HEK293 (cell line): ENCODE results near the gene PRR15L.

Experiments
- MEIS1 ChIP-seq: sonication (generic); formaldehyde crosslinking; IDR thresholded peaks from 2 replicates; pipeline ENCODE4 v1.8.1; 2022; ENCODE audit warnings: missing genetic modification reagents, mild to moderate bottlenecking, borderline replicate concordance
- ZBTB20 ChIP-seq: fragments of 450-650 bp; formaldehyde crosslinking; IDR thresholded peaks from 2 replicates; pipeline ENCODE4 v1.5.1; 2016; ENCODE audit warnings: missing biosample characterization, missing genetic modification characterization
- ZNF239 ChIP-seq: fragments of 450-650 bp; formaldehyde crosslinking; IDR thresholded peaks from 2 replicates; pipeline ENCODE4 v1.5.1; 2016; ENCODE audit warnings: missing biosample characterization, missing genetic modification characterization
- TF ChIP-seq, protein P1 (sequence below): fragments of 450-650 bp; formaldehyde crosslinking; IDR thresholded peaks from 2 replicates; pipeline ENCODE4 v1.5.1; 2016; ENCODE audit warnings: missing biosample characterization, missing genetic modification characterization
- TF ChIP-seq, protein P2 (sequence below): fragments of 450-650 bp; formaldehyde crosslinking; IDR thresholded peaks from 2 replicates; pipeline ENCODE4 v1.5.1; 2016; ENCODE audit warnings: missing biosample characterization, missing genetic modification characterization

DNA sequence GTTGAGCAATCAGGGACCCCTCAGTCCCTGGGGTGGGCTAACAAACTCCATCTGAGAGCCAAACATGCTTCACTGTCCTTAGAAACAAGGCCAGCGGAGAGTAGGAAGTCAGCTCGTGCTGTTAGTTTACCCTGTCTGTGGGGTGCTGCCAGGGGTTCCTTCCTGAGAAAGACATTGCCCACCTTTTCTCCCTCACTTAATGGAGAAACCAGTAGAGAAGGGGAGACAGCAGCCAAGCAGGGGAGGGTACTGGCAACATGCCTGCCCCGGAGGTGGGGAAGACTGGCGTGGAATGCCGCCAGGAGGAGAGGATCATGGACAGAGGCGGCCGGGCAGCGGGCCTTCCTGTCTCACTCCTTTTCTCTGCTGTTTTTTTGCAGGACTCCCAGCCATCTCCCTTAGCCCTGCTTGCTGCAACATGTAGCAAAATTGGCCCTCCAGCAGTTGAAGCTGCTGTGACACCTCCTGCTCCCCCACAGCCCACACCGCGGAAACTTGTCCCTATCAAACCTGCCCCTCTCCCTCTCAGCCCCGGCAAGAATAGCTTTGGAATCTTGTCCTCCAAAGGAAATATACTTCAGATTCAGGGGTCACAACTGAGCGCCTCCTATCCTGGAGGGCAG, 41.8 kb downstream of the PRR15L start:
- TF ChIP-seq, protein P1, sequence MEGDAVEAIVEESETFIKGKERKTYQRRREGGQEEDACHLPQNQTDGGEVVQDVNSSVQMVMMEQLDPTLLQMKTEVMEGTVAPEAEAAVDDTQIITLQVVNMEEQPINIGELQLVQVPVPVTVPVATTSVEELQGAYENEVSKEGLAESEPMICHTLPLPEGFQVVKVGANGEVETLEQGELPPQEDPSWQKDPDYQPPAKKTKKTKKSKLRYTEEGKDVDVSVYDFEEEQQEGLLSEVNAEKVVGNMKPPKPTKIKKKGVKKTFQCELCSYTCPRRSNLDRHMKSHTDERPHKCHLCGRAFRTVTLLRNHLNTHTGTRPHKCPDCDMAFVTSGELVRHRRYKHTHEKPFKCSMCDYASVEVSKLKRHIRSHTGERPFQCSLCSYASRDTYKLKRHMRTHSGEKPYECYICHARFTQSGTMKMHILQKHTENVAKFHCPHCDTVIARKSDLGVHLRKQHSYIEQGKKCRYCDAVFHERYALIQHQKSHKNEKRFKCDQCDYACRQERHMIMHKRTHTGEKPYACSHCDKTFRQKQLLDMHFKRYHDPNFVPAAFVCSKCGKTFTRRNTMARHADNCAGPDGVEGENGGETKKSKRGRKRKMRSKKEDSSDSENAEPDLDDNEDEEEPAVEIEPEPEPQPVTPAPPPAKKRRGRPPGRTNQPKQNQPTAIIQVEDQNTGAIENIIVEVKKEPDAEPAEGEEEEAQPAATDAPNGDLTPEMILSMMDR (tag by site-specific recombination): no peak
- no peak for TF ChIP-seq MEIS1 (CRISPR knock-in tag)
- no peak for TF ChIP-seq ZNF239 (tag by site-specific recombination)
- no peak for TF ChIP-seq ZBTB20 (tag by site-specific recombination)
- TF ChIP-seq, protein P2, sequence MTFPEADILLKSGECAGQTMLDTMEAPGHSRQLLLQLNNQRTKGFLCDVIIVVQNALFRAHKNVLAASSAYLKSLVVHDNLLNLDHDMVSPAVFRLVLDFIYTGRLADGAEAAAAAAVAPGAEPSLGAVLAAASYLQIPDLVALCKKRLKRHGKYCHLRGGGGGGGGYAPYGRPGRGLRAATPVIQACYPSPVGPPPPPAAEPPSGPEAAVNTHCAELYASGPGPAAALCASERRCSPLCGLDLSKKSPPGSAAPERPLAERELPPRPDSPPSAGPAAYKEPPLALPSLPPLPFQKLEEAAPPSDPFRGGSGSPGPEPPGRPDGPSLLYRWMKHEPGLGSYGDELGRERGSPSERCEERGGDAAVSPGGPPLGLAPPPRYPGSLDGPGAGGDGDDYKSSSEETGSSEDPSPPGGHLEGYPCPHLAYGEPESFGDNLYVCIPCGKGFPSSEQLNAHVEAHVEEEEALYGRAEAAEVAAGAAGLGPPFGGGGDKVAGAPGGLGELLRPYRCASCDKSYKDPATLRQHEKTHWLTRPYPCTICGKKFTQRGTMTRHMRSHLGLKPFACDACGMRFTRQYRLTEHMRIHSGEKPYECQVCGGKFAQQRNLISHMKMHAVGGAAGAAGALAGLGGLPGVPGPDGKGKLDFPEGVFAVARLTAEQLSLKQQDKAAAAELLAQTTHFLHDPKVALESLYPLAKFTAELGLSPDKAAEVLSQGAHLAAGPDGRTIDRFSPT (tag by site-specific recombination): no peak
